Nephron (organoid): Measurements from ENCODE around the gene NEK11.

Experiments
- H3K27ac Mint-ChIP-seq, 3 experiments: 2 replicates each; pipeline ENCODE4 v1.8.0; 2020; ENCODE audit warnings: mixed read lengths in 3 of 3, mild to moderate bottlenecking in 2 of 3, moderate library complexity in 1 of 3
- H3K27me3 Mint-ChIP-seq: 2 replicates; pipeline ENCODE4 v1.8.0; 2021; ENCODE audit warnings: low read depth, mild to moderate bottlenecking, moderate library complexity, mixed read lengths
- H3K36me3 Mint-ChIP-seq: 2 replicates; pipeline ENCODE4 v1.8.0; 2020; ENCODE audit warnings: low read depth, mixed read lengths
- H3K4me1 Mint-ChIP-seq: 2 replicates; pipeline ENCODE4 v1.8.0; 2020; ENCODE audit warnings: mixed read lengths
- H3K4me3 Mint-ChIP-seq, 3 experiments: 2 replicates each; pipeline ENCODE4 v1.8.0; 2020; ENCODE audit warnings: mild to moderate bottlenecking in 3 of 3, mixed read lengths in 3 of 3, moderate library complexity in 2 of 3
- H3K9me3 Mint-ChIP-seq: 2 replicates; pipeline ENCODE4 v1.8.0; 2020; ENCODE audit warnings: mixed read lengths
- TF ChIP-seq, protein P1 (sequence below), 3 experiments: fragments of 200-600 bp; sonication (generic); IDR thresholded peaks; one replicate each; pipeline ENCODE4 v1.5.0; 2021; ENCODE audit warnings: antibody characterized with exemption in 3 of 3; ENCODE audit not compliant: unreplicated experiment in 3 of 3

Gene NEK11

DNA sequence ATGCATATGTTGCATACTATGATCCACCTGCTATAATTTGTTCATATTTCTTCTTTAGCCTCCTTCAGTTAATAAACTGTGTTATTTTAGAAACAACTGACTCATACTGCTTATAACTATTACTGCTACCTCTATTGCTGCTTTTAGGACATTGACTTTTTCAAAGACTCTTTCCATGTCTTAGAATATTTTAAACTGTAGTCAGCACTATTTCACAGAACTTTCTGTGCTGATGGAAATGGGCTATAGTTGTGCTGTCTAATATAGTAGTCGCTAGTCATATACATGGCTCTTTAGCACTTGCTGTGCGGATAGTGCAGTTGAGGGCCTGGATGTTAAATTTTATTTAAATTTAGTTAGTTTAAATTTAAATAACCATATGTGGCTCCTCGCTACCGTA, 55.6 kb downstream of the NEK11 start:
- H3K4me1 Mint-ChIP-seq = peaks cover 28% of the 10 kb centered on the region
- no peaks in the 10 kb centered on the region for H3K27me3 Mint-ChIP-seq
- no peak overlapping the region for H3K27ac Mint-ChIP-seq
- H3K9me3 Mint-ChIP-seq = no peaks in the 10 kb centered on the region
- H3K36me3 Mint-ChIP-seq = no peaks in the 10 kb centered on the region
- no peak overlapping the region for H3K4me3 Mint-ChIP-seq
- TF ChIP-seq, protein P1, sequence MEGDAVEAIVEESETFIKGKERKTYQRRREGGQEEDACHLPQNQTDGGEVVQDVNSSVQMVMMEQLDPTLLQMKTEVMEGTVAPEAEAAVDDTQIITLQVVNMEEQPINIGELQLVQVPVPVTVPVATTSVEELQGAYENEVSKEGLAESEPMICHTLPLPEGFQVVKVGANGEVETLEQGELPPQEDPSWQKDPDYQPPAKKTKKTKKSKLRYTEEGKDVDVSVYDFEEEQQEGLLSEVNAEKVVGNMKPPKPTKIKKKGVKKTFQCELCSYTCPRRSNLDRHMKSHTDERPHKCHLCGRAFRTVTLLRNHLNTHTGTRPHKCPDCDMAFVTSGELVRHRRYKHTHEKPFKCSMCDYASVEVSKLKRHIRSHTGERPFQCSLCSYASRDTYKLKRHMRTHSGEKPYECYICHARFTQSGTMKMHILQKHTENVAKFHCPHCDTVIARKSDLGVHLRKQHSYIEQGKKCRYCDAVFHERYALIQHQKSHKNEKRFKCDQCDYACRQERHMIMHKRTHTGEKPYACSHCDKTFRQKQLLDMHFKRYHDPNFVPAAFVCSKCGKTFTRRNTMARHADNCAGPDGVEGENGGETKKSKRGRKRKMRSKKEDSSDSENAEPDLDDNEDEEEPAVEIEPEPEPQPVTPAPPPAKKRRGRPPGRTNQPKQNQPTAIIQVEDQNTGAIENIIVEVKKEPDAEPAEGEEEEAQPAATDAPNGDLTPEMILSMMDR (IDR thresholded peaks at IDR 0.05; ENCODE audit: unreplicated experiment in 3 of 3) = no peak

GRCh38 chr3:131082871-131083863, 56.5 kb downstream of the NEK11 start:
- Mint-ChIP-seq H3K27ac (no peak overlapping the region), H3K9me3 (no peaks in the 10 kb centered on the region), H3K27me3 (no peaks in the 10 kb centered on the region), H3K4me1 (peaks cover 22% of the 10 kb centered on the region), H3K4me3 (no peak overlapping the region), H3K36me3 (no peaks in the 10 kb centered on the region)
- TF ChIP-seq, protein P1 (IDR thresholded peaks at IDR 0.05; ENCODE audit: unreplicated experiment in 3 of 3) = no peak

DNA sequence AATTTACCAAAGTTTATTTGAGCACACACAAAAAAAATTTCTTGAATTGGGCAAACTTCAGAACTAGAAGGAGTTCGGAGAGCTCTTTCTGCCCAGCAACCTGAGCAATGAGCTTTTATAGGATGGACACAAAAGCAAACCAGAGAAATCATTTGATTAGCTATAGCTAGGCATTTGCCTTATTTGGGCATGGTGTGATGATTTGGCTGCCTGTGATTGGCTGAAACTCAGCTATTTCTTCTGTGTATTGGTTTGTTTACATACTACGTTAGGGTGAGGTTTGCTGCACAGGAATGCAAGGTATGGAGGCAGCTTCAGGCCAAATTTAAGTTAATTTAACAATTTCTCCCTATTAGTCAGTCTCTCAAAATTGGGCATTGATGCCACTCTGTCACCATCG, 65.1 kb downstream of the NEK11 start:
- Mint-ChIP-seq H3K36me3 (peaks cover 5% of the 10 kb centered on the region), H3K4me3 (no peak overlapping the region), H3K9me3 (no peaks in the 10 kb centered on the region), H3K27me3 (no peaks in the 10 kb centered on the region), H3K27ac (no peak overlapping the region), H3K4me1 (no peaks in the 10 kb centered on the region)
- TF ChIP-seq, protein P1 (IDR thresholded peaks at IDR 0.05; ENCODE audit: unreplicated experiment in 3 of 3) = no peak

DNA sequence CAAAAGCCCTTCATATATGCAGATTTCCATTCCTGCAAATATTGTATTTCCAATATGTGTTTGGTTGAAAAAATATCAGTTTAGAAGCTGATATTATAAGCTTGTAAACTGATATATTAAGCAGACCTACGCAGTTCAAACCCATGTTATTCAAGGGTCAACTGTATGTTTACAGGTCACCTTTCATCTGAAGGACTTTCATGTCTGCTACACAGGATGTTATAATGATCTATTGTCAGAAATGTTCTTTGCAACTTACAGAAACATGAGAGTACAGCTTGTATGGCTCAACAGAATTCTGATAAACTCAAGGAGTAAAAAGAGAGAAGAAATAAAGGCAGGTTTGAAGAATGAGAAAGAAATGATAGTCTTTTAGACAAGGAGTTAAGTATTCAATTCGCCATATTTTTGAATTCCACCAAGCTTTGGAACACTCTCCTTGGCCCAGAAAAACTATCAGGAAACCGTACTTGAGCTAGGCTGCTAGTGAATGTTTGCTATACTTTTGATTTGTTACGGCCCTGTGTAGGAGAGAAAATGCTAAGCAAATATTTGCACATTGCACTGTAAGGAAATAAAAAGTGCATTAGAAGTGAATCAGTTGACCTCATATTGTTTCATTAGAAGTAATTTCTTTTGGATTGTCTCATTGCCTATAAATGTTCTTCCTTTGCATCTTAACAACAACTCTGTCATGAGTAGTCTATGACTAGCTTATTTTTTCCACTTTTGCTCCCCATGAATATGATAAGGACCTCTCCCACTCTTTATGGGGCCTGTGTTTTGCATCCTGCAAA, 81.2 kb downstream of the NEK11 start:
- Mint-ChIP-seq H3K27me3 (no peaks in the 10 kb centered on the region), H3K9me3 (peaks cover 5% of the 10 kb centered on the region), H3K4me3 (no peak overlapping the region), H3K27ac (peak overlapping the region in 1 of 3 experiments; percentile 2), H3K36me3 (no peaks in the 10 kb centered on the region), H3K4me1 (peaks cover 5% of the 10 kb centered on the region)
- TF ChIP-seq, protein P1 (IDR thresholded peaks at IDR 0.05; ENCODE audit: unreplicated experiment in 3 of 3) = no peak

- H3K27ac Mint-ChIP-seq = no peak overlapping the region
- peaks cover 5% of the 10 kb centered on the region for H3K4me1 Mint-ChIP-seq
- no peak overlapping the region for H3K4me3 Mint-ChIP-seq
- no peaks in the 10 kb centered on the region for H3K36me3 Mint-ChIP-seq
- TF ChIP-seq, protein P1 (IDR thresholded peaks at IDR 0.05; ENCODE audit: unreplicated experiment in 3 of 3) = no peak
- H3K27me3 Mint-ChIP-seq = no peaks in the 10 kb centered on the region
- peaks cover 2% of the 10 kb centered on the region for H3K9me3 Mint-ChIP-seq
Observed at GRCh38 chr3:131109156-131109555, 82.5 kb downstream of the NEK11 start.
